Stimulated activated CD8-positive, alpha-beta memory T cell treated with anti-CD3 and anti-CD28 coated beads, Interleukin-4, amount 100 ng/mL, for 4 hours (primary cell): Measurements from ENCODE around the gene URAD.
"Not testable (repeated sequence)": the region's sequence is repeated elsewhere in the genome, so short reads cannot be mapped to it uniquely, and the experiment has no call there.

Experiments
- DNase-seq, 2 donors: peaks; one replicate each; pipeline ENCODE4 v3.0.0-alpha.2; 2020; ENCODE audit warnings: low read depth in 2 of 2, low spot score in 1 of 2

Gene URAD

GRCh38 chr13:27988520-27988919 is at the start of gene URAD:
TSS of gene URAD (minus strand) at chr13:27988693. CDS start at chr13:27988637, 56 bp downstream.
- DNase-seq = no peak

GRCh38 chr13:28037399-28037798 is 48.9 kb upstream of the URAD start:
- no peak for DNase-seq

- no peak for DNase-seq
These were observed 46.8 kb upstream of the URAD start for GRCh38 chr13:28035146-28035782.

GRCh38 chr13:28033894-28034655 is 45.6 kb upstream of the URAD start:
- no peak for DNase-seq

GRCh38 chr13:28032438-28032837 is 43.9 kb upstream of the URAD start:
- not testable (repeated sequence) for DNase-seq

- DNase-seq = no peak
These were observed 43.4 kb upstream of the URAD start for GRCh38 chr13:28031896-28032288.

GRCh38 chr13:28031220-28031895 is 42.9 kb upstream of the URAD start:
- no peak for DNase-seq

- DNase-seq = no peak
These were observed 39.3 kb upstream of the URAD start for GRCh38 chr13:28027607-28028364.

- DNase-seq = no peak
These were observed 38.6 kb upstream of the URAD start for GRCh38 chr13:28027071-28027470.

- no peak for DNase-seq
These were observed 38.0 kb upstream of the URAD start for GRCh38 chr13:28026508-28026907.

GRCh38 chr13:28022848-28023518 is 34.5 kb upstream of the URAD start:
- DNase-seq = no peak

- DNase-seq = no peak
These were observed 25.8 kb upstream of the URAD start for GRCh38 chr13:28014301-28014700.

GRCh38 chr13:28013482-28013881 is 25.0 kb upstream of the URAD start:
- no peak for DNase-seq

- DNase-seq = no peak
These were observed 24.4 kb upstream of the URAD start for GRCh38 chr13:28012896-28013295.

GRCh38 chr13:28012383-28012782 is 23.9 kb upstream of the URAD start:
- no peak for DNase-seq

- DNase-seq = no peak
These were observed 21.6 kb upstream of the URAD start for GRCh38 chr13:28010046-28010445.

GRCh38 chr13:28005016-28005415 is 16.5 kb upstream of the URAD start:
- not testable (repeated sequence) for DNase-seq

GRCh38 chr13:28002886-28003698 is 14.6 kb upstream of the URAD start:
- DNase-seq = no peak

- no peak for DNase-seq
These were observed 13.5 kb upstream of the URAD start for GRCh38 chr13:28001837-28002473.

- DNase-seq = no peak
These were observed 12.6 kb upstream of the URAD start for GRCh38 chr13:28001049-28001448.
